K562 (cell line): Measurements from ENCODE around the gene CDH2. TPM values are rescaled to one million over a fixed set of nuclear protein-coding genes. Genes with fewer than 3 reads are reported as not detected.

Source experiments
- HDGF ChIP-seq: fragments of 450-650 bp; IDR thresholded peaks from 2 replicates; pipeline ENCODE4 v1.6.1; 2016
- HMG20A ChIP-seq: fragments of 450-650 bp; formaldehyde crosslinking; conservative IDR thresholded peaks from 2 replicates; pipeline ENCODE4 v1.4.0; 2020; ENCODE audit warnings: mild to moderate bottlenecking, mixed read lengths
- HNRNPL ChIP-seq: fragments of 200-400 bp; formaldehyde crosslinking; IDR thresholded peaks from 2 replicates; pipeline ENCODE4 v1.6.1; 2017; ENCODE audit warnings: low read depth, mild to moderate bottlenecking, low read length
- L3MBTL2 ChIP-seq: fragments of 450-650 bp; IDR thresholded peaks from 2 replicates; pipeline ENCODE4 v1.6.1; 2016; ENCODE audit warnings: mild to moderate bottlenecking, moderate library complexity
- MAFF ChIP-seq: IDR thresholded peaks from 2 replicates; pipeline ENCODE4 v1.6.1; 2012; ENCODE audit warnings: low read length, improper control_type of control experiment
- MECOM ChIP-seq: fragments of 250-450 bp; sonication (Bioruptor Pico); IDR thresholded peaks from 2 replicates; pipeline ENCODE4 v1.8.0; 2022; ENCODE audit warnings: inconsistent platforms
- TCFL5 ChIP-seq: fragments of 250-450 bp; sonication (Bioruptor Pico); conservative IDR thresholded peaks from 2 replicates; pipeline ENCODE4 v1.6.1; 2021; ENCODE audit warnings: mild to moderate bottlenecking, moderate library complexity, matching md5 sums
- TFAM ChIP-seq: fragments of 250-450 bp; sonication (Bioruptor Pico); conservative IDR thresholded peaks from 2 replicates; pipeline ENCODE4 v1.5.0; 2021; ENCODE audit warnings: mild to moderate bottlenecking, moderate library complexity
- VEZF1 ChIP-seq: fragments of 200-800 bp; sonication (Bioruptor generic); IDR thresholded peaks from 2 replicates; pipeline ENCODE4 v1.6.1; 2017; ENCODE audit warnings: missing genetic modification characterization, missing compliant biosample characterization
- ZNF384 ChIP-seq: IDR thresholded peaks from 2 replicates; pipeline ENCODE4 v1.6.1; 2012; ENCODE audit warnings: low read depth, low read length, improper control_type of control experiment
- polyA plus RNA-seq, 8 experiments: library from polyadenylated mRNA; depleted of rRNA in 4 of 8; stranded (reverse) in 5 of 8; unstranded in 3 of 8; fragments of >200 nt; fragmentation: Nextera tagmentation in 2 of 8; fragmentation: Illumina TruSeq in 1 of 8; extraction: Ambion mirVana in 2 of 8; extraction: Trizol in 1 of 8; gene quantifications; 2 replicates each; pipeline versions ENCODE4 v1.2.1 to v1.2.3, GENCODE V29; 2011 to 2014; ENCODE audit warnings: inconsistent platforms in 1 of 8, missing spikeins in 1 of 8
- total RNA-seq, 7 experiments: library from RNA; depleted of rRNA in 6 of 7; stranded (reverse); fragments of >200 nt in 6 of 7; fragmentation: Illumina TruSeq in 2 of 7; extraction: Trizol in 2 of 7; gene quantifications; 2 replicates each; pipeline versions ENCODE4 v1.2.1 to v1.2.3, GENCODE V29; 2011 to 2021; ENCODE audit warnings: low replicate concordance in 1 of 7
- TF ChIP-seq, protein P1 (sequence below): fragments of 250-450 bp; sonication (Bioruptor Pico); IDR thresholded peaks from 2 replicates; pipeline ENCODE4 v1.4.0; 2020
- TF ChIP-seq, protein P2 (sequence below): fragments of 450-650 bp; IDR thresholded peaks from 2 replicates; pipeline ENCODE4 v1.6.1; 2017; ENCODE audit warnings: antibody characterized with exemption, mild to moderate bottlenecking

The CDH2 gene
- total and polyA plus RNA-seq, 9 of the 15 experiments (the other 6 are each of a cell fraction or from before 2014, with no cell fraction given), result 0.04 TPM; not detected in 8

DNA sequence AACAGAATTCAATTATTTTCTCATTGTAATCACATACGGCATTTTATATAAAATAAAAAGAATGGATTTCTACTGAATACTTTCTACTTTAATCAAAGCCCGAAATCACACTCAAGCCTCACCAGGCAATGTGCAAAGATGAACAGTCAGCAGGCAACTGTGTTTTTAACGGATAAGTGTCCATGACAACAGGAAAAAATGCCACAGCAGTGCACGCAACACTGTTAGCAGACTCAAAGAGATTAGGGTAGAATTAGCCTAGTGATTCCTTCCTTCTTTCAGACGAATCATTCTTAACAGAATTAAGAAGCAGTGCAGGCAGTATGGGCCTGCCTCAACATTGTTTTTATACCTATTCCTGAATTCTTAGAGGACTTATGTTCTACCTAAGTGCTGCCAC lies 135.6 kb downstream of the CDH2 start (continued):
- TF ChIP-seq MAFF, result no peak
- no peak for TF ChIP-seq TCFL5 (CRISPR knock-in tag)
- TF ChIP-seq VEZF1 (CRISPR knock-in tag), result no peak
- TF ChIP-seq, protein P1, sequence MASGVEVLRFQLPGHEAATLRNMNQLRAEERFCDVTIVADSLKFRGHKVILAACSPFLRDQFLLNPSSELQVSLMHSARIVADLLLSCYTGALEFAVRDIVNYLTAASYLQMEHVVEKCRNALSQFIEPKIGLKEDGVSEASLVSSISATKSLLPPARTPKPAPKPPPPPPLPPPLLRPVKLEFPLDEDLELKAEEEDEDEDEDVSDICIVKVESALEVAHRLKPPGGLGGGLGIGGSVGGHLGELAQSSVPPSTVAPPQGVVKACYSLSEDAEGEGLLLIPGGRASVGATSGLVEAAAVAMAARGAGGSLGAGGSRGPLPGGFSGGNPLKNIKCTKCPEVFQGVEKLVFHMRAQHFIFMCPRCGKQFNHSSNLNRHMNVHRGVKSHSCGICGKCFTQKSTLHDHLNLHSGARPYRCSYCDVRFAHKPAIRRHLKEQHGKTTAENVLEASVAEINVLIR (CRISPR knock-in tag), result no peak
- TF ChIP-seq, protein P2, sequence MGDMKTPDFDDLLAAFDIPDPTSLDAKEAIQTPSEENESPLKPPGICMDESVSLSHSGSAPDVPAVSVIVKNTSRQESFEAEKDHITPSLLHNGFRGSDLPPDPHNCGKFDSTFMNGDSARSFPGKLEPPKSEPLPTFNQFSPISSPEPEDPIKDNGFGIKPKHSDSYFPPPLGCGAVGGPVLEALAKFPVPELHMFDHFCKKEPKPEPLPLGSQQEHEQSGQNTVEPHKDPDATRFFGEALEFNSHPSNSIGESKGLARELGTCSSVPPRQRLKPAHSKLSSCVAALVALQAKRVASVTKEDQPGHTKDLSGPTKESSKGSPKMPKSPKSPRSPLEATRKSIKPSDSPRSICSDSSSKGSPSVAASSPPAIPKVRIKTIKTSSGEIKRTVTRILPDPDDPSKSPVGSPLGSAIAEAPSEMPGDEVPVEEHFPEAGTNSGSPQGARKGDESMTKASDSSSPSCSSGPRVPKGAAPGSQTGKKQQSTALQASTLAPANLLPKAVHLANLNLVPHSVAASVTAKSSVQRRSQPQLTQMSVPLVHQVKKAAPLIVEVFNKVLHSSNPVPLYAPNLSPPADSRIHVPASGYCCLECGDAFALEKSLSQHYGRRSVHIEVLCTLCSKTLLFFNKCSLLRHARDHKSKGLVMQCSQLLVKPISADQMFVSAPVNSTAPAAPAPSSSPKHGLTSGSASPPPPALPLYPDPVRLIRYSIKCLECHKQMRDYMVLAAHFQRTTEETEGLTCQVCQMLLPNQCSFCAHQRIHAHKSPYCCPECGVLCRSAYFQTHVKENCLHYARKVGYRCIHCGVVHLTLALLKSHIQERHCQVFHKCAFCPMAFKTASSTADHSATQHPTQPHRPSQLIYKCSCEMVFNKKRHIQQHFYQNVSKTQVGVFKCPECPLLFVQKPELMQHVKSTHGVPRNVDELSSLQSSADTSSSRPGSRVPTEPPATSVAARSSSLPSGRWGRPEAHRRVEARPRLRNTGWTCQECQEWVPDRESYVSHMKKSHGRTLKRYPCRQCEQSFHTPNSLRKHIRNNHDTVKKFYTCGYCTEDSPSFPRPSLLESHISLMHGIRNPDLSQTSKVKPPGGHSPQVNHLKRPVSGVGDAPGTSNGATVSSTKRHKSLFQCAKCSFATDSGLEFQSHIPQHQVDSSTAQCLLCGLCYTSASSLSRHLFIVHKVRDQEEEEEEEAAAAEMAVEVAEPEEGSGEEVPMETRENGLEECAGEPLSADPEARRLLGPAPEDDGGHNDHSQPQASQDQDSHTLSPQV, result no peak
- TF ChIP-seq HDGF, result no peak
- no peak for TF ChIP-seq MECOM
- TF ChIP-seq TFAM, result no peak
- TF ChIP-seq HNRNPL, result no peak
- no peak for TF ChIP-seq L3MBTL2
- TF ChIP-seq ZNF384, result no peak
- no peak for TF ChIP-seq HMG20A (CRISPR knock-in tag)
